DMS114 treated with DMSO at 0.1 percent for 48 hours (cell line): ENCODE measurements around the gene SRCIN1.

Source experiments
- DNase-seq: peaks from one replicate; lab custom pipeline; 2025; ENCODE audit not compliant: unreplicated experiment; lab: John Stamatoyannopoulos, UW

Gene SRCIN1

DNA sequence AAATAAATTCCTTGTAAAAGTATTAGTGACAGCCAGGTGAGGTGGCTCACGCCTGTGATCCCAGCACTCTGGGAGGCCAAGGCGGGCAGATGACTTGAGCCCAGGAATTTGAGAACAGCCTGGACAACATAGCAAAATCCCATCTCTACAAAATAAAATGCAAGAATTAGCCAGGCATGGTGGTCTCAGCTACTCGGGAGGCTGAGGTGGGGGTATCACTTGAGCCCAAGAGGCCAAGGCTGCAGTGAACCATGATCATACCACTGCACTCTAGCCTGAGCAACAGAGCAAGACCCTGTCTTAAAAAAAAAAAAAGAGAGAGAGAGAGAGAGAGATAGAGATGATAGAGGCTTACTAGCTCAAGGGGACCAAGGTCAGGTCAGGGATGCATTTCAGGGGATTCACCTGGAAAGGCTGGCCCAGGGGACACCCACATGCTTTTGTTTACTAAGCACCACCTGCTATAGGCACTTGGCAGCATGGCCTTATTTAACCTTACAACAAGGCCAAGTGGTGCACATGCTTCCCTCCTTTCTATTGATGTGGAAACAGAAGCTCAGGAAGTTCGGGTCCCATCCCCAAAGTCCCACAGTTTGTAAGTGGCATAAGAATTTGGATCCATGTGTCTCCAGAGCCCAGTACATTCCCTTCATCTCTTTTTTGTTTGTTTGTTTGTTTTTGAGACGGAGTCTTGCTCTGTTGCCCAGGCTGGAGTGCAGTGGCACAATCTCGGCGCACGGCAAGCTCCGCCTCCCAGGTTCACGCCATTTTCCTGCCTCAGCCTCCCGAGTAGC lies 12.4 kb upstream of the SRCIN1 start:
- DNase-seq: no peak

DNA sequence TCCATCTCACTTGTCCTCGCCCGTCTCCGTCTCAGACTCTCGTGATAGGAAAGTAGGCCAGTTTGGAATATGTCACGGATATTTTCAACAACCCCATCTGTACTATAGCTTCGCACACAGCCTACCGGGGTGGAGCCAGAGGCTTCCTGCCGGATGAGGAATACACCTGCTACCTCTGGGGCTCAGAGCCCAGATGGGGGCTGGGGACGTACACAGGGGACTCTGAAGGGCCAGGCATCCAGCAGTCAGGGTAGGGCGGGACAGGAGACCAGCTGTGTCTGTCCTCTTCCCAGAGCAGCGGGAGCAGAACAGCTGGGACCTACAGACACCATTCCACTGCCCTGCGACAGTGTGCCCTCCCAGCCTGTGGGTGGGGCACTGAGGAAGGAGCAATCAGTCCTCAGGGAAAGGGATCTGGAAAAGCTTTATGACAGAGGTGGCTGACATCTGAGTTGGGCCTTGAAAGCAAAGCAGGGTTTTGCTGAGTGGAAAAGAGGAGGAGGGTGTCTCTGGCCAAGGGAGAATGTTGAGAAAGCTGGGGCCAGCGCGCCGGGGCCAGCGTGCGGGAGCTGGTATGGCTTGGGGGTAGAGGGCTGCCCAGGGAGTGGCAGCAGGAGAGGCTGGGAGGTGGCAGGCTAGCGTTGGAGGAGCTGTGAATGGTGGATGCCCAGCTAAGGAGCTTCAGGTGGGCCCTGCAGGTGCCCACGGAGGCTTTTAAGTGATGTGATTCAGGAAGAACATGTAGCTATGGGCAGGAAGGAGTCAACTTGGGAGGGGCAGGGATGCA lies 11.5 kb upstream of the SRCIN1 start:
- no peak for DNase-seq

GRCh38 chr17:38616361-38616760 lies 10.6 kb upstream of the SRCIN1 start:
- DNase-seq: no peak

- DNase-seq: no peak
These were observed 8.4 kb upstream of the SRCIN1 start for GRCh38 chr17:38613981-38614779.

- DNase-seq: no peak
These were observed 7.8 kb upstream of the SRCIN1 start for GRCh38 chr17:38613525-38613980.

- DNase-seq: no peak
These were observed 6.2 kb upstream of the SRCIN1 start for GRCh38 chr17:38611872-38612376.

DNA sequence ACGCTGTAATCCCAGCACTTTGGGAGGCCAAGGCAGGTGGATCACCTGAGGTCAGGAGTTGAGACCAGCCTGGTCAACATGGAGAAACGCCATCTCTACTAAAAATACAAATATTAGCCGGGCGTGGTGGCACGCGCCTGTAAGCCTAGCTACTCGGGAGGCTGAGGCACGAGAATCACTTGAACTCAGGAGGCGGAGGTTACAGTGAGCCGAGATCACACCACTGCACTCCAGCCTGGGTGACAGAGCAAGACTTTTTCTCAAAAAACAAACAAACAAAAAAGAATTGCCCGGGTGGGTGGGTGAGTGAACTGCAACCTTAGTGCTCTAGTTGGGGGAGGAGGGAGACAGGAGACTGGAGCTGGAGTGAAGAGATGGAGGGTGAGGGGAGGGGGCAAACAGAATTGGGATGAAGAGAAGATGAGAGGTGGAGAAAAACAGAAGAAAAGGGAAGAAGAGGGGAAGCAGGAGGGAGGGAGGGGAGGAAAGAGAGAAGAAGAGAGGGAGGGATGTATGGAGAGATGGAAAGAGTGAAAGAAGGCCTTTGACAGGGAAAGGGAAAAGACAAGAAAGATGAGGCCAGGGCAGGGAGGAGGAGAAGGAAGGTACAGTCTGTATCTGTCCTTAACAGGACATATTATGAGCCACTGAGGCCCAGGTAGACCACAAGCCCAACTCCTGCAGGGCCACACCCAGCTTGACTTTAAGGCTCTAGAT lies 5.5 kb upstream of the SRCIN1 start:
- no peak for DNase-seq

- DNase-seq: no peak
These were observed 3.7 kb upstream of the SRCIN1 start for GRCh38 chr17:38609280-38610031.

- no peak for DNase-seq
These were observed 2.9 kb upstream of the SRCIN1 start for GRCh38 chr17:38608648-38609047.

DNA sequence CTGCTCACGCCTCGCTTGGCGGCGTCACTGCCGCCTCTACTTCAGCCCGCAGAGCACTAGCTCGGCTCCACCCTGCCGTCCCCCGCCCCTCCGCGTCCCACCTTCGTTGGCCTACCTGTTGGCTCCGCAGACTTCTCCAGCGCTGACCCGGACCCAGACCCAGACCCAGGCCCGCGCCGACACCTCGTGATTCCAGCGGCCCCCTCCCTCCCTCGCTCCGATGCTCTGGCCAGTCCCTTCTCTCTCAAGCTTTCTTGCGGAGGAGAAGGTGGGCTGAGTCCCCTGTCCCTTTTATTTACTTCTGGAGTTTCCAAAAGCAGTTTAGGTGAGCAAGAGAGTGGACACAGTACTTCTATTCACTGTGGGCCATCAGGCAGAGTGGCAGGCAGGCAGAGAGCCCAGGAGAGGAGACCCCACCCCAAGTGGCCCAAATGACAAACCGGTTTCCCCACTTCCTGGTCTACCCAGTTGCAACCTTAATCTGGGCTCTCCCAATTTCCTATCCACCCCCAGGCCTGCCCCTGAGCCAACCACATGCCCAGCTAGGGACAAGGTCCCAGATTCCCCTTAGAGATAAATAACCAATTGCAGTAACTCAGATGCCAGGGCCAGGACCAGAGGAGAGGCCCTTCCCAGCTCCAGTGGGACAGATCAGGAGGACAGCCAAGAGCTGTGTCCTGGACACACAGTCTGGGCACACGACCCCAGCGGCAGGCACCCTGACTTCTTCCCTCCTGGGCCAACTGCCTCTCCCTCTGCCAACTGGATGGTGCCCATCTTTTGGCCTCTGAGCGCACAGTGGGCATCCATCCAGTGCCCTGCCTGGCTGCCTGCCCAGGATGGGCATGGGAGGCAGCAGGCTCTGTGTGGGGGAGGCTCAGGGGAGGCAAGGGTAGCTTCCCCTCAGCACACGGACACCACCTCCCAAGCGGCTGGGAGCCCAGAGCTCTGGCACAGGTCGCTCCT lies 1.2 kb upstream of the SRCIN1 start:
- DNase-seq: no peak

- DNase-seq: no peak
These were observed 326 bp downstream of the SRCIN1 start for GRCh38 chr17:38605411-38605840.

DNA sequence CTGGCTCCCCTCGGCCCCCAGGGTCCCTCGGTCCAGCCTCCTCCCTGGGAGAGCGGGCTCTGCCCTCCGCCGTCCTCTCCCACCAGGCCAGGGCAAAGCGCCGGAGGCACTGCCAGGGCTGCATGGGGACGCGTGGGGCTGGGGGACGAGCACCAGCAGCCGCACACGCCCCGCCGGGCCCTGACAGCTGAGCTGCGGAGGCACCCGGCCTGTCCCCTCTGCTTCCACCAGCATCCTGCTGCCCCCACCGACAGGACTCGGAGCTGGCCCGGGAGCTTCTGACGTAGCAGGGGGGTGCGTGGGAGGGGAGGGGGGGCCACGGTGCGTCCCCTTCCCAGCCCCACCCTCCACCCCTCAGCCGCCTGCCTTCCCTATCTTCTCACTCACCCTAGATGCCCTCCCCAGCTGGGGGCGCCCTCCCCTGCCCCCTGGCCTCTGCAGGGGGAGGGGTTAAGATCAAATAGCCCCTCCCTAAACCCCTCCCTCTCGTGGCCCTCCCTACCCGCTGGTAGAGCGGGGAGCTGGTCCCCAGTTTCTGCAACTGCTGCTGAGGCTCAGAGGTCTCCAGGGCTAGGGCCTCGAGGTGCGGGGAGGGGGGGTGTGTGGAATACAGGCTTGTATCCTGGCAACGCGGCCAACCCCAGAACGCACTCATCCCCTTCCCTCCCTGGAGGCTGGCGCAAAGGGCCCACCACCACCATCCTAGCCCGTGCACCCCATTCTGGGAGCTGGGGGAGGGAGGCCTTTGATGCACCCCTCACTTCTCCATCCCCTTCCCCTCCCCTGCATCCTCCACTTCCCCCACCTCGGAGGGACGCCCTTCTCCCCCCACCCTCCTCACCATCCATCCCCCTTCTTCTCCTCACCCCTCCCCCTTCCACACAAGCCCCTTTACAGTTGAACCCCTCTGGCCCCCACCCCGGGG lies 1.0 kb downstream of the SRCIN1 start:
- no peak for DNase-seq

- DNase-seq: no peak
These were observed 1.8 kb downstream of the SRCIN1 start for GRCh38 chr17:38603786-38604478.

DNA sequence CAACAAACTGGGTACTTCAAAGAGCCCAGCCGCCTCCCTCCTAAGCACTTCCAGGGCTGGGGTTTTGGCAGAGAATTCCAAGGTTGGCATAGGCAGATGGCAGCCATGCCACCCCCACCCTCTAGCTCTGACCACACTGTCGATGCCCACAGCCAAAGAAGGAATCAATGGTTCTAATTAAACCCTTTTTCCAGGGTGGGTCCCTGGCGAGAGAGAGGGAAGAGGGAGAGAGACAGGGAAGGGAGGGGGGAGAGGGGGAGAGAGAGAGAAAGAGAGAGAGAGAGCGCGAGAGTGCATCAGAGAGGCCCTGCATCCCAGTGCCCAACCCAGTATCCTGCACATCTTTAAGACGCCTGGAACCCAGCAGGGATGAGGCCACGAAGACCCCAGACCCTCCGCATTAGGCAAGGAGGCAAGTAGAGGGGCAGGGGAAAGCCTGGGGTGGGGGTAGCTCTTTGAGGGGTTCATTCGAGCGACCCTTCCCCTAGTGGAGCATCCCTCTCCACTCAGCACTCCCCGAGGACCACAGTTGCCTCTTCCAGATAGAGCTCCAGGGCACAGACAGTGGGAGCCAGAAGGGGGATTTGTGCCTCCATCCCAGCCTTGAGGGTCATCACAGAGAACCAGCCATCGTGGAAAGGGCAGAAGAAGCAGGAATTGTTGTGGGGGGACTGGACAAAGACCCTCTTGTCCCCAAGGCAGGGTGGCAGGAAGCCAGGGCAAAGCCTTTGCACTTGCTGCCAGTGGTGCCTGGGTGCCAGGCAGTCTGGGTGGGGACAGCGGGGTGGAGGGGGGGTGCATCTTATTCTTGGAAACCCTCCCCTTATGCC lies 2.6 kb downstream of the SRCIN1 start:
- no peak for DNase-seq

GRCh38 chr17:38602453-38602852 lies 3.3 kb downstream of the SRCIN1 start:
- DNase-seq: no peak
